CD14-positive monocyte (primary cell): ENCODE measurements around the gene RAD54L. TPM values are rescaled to one million over a fixed set of nuclear protein-coding genes. Genes with fewer than 3 reads are reported as not detected.

Experiments
- DNase-seq, 3 donors: peaks; one replicate each; pipeline ENCODE4 v3.0.0-alpha.2; 2011 to 2022
- H2AFZ ChIP-seq: 2 replicates; pipeline ENCODE4 v1.6.0; 2012; ENCODE audit warnings: mild to moderate bottlenecking, low read depth, low read length, inconsistent platforms; ENCODE audit not compliant: insufficient read depth, poor library complexity, severe bottlenecking
- H3K27ac ChIP-seq, 2 donors: 1 replicate in 1 of 2; 2 replicates in 1 of 2; pipeline ENCODE4 v1.5.1; 2012 to 2013; ENCODE audit warnings: low read length in 2 of 2, control low read depth in 1 of 2, inconsistent platforms in 1 of 2, low read depth in 1 of 2, mild to moderate bottlenecking in 1 of 2
- H3K27me3 ChIP-seq, 2 donors: one replicate each; pipeline versions ENCODE4 v1.6.0 to v1.6.1; 2011 to 2013; ENCODE audit warnings: low read length in 2 of 2; ENCODE audit not compliant: control insufficient read depth in 2 of 2, insufficient read depth in 2 of 2
- H3K36me3 ChIP-seq, 2 donors: replicated peaks in 1 of 2; 1 replicate in 1 of 2; 2 replicates in 1 of 2; pipeline versions ENCODE4 v1.5.1 to v1.6.1; 2012 to 2013; ENCODE audit warnings: low read length in 2 of 2, control low read depth in 1 of 2, inconsistent platforms in 1 of 2, mild to moderate bottlenecking in 1 of 2; ENCODE audit not compliant: insufficient read depth in 2 of 2, control insufficient read depth in 1 of 2
- H3K4me1 ChIP-seq, 2 donors: 1 replicate in 1 of 2; 2 replicates in 1 of 2; pipeline versions ENCODE4 v1.5.1 to v1.6.1; 2012 to 2013; ENCODE audit warnings: low read length in 2 of 2, control low read depth in 1 of 2, inconsistent platforms in 1 of 2, mild to moderate bottlenecking in 1 of 2, moderate library complexity in 1 of 2; ENCODE audit not compliant: insufficient read depth in 2 of 2, control insufficient read depth in 1 of 2
- H3K4me2 ChIP-seq: replicated peaks from 2 replicates; pipeline ENCODE3; 2012; ENCODE audit warnings: low read length, moderate library complexity, mild to moderate bottlenecking; ENCODE audit not compliant: poor library complexity, severe bottlenecking; ENCODE audit errors: extremely low read depth
- H3K4me3 ChIP-seq, 3 experiments: fragments of 200-600 bp in 1 of 3; sonication (generic) in 1 of 3; replicated peaks in 1 of 3; 1 replicate in 2 of 3; 2 replicates in 1 of 3; pipeline ENCODE4 v1.5.1; 2011 to 2013; ENCODE audit warnings: low read length in 3 of 3, mild to moderate bottlenecking in 3 of 3, control low read depth in 2 of 3, low read depth in 2 of 3, inconsistent platforms in 1 of 3, moderate library complexity in 1 of 3
- H3K79me2 ChIP-seq: 2 replicates; pipeline ENCODE4 v1.6.0; 2012; ENCODE audit warnings: mild to moderate bottlenecking, control low read depth, inconsistent platforms, low read length, moderate library complexity; ENCODE audit not compliant: insufficient read depth
- H3K9ac ChIP-seq: 2 replicates; pipeline ENCODE4 v1.6.0; 2017; ENCODE audit warnings: low read length, mild to moderate bottlenecking; ENCODE audit not compliant: insufficient read depth, poor library complexity, severe bottlenecking
- H3K9me3 ChIP-seq, 2 donors: replicated peaks in 1 of 2; 1 replicate in 1 of 2; 2 replicates in 1 of 2; pipeline versions ENCODE4 v1.5.1 to v1.6.1; 2012 to 2013; ENCODE audit warnings: low read length in 2 of 2, control low read depth in 1 of 2; ENCODE audit not compliant: control insufficient read depth in 1 of 2, insufficient read depth in 1 of 2
- H4K20me1 ChIP-seq: 2 replicates; pipeline ENCODE4 v1.6.0; 2012; ENCODE audit warnings: mild to moderate bottlenecking, low read length, control low read depth, moderate library complexity; ENCODE audit not compliant: insufficient read depth
- H3K27ac Mint-ChIP-seq, 7 donors: one replicate each; pipeline ENCODE4 v1.8.0; 2020; ENCODE audit warnings: mild to moderate bottlenecking in 7 of 7, mixed read lengths in 7 of 7, moderate library complexity in 6 of 7, inconsistent platforms in 2 of 7
- H3K27me3 Mint-ChIP-seq, 3 donors: one replicate each; pipeline ENCODE4 v1.8.0; 2021 to 2022; ENCODE audit warnings: low read depth in 3 of 3, mild to moderate bottlenecking in 3 of 3, mixed read lengths in 3 of 3, moderate library complexity in 3 of 3, inconsistent platforms in 1 of 3
- H3K36me3 Mint-ChIP-seq, 2 donors: one replicate each; pipeline ENCODE4 v1.8.0; 2020; ENCODE audit warnings: mixed read lengths in 2 of 2, inconsistent platforms in 1 of 2, mild to moderate bottlenecking in 1 of 2
- H3K4me1 Mint-ChIP-seq: one replicate; pipeline ENCODE4 v1.8.0; 2020; ENCODE audit warnings: mild to moderate bottlenecking, mixed read lengths
- H3K4me3 Mint-ChIP-seq, 2 donors: one replicate each; pipeline ENCODE4 v1.8.0; 2020; ENCODE audit warnings: mild to moderate bottlenecking in 2 of 2, mixed read lengths in 2 of 2, moderate library complexity in 1 of 2
- H3K9me3 Mint-ChIP-seq, 7 donors: one replicate each; pipeline ENCODE4 v1.8.0; 2020 to 2022; ENCODE audit warnings: mixed read lengths in 7 of 7, mild to moderate bottlenecking in 6 of 7, moderate library complexity in 6 of 7, inconsistent platforms in 2 of 7
- WGBS: methylation state at CpG from one replicate; pipeline ENCODE4 v1.1.5; 2013; ENCODE audit warnings: missing lambda C conversion rate; ENCODE audit not compliant: insufficient coverage; 5-methylcytosine and 5-hydroxymethylcytosine counted together
- intact Hi-C, 2 donors: fragments of 100-400 bp; cut with micrococcal nuclease; formaldehyde crosslinking; loops; one replicate each; pipeline versions ENCODE4 v1.15.0 to v1.15.1; 2023
- polyA minus RNA-seq: library from RNA; depleted of rRNA, polyadenylated mRNA; stranded (reverse); fragments of >200 nt; gene quantifications from 2 replicates; pipeline ENCODE4 v1.2.3, GENCODE V29; 2012
- polyA plus RNA-seq, 3 donors: library from polyadenylated mRNA; depleted of rRNA in 1 of 3; unstranded in 2 of 3; stranded (reverse) in 1 of 3; fragments of 300-500 nt in 2 of 3; fragments of >200 nt in 1 of 3; fragmentation: Illumina TruSeq in 2 of 3; gene quantifications; 1 replicate in 2 of 3; 2 replicates in 1 of 3; pipeline ENCODE4 v1.2.3, GENCODE V29; 2012 to 2021
- total RNA-seq, 12 experiments: library from RNA in 1 of 12; stranded (reverse) in 1 of 12; fragments of 120-200 nt in 1 of 12; gene quantifications; one replicate each; pipeline ENCODE4 v1.2.4 and lab custom pipeline; 2013 to 2026; ENCODE audit warnings: mixed read lengths in 6 of 12, inconsistent platforms in 1 of 12
- TF ChIP-seq, protein P1 (sequence below): fragments of 200-600 bp; IDR thresholded peaks from one replicate; pipeline ENCODE4 v1.8.0; 2022; ENCODE audit warnings: antibody characterized with exemption, mild to moderate bottlenecking

The RAD54L gene
- total RNA-seq (2013): 0.37 TPM
- polyA plus RNA-seq: under 1 TPM in 1 of 3 donors, not detected in 2; 0.13 TPM
- 0.88 TPM in 1 of 2 replicates, not detected in the other for polyA minus RNA-seq
- total RNA-seq (lab: John Stamatoyannopoulos, UW): 0 to 6.9 (median 0.45) reads per million in 11 experiments

DNA sequence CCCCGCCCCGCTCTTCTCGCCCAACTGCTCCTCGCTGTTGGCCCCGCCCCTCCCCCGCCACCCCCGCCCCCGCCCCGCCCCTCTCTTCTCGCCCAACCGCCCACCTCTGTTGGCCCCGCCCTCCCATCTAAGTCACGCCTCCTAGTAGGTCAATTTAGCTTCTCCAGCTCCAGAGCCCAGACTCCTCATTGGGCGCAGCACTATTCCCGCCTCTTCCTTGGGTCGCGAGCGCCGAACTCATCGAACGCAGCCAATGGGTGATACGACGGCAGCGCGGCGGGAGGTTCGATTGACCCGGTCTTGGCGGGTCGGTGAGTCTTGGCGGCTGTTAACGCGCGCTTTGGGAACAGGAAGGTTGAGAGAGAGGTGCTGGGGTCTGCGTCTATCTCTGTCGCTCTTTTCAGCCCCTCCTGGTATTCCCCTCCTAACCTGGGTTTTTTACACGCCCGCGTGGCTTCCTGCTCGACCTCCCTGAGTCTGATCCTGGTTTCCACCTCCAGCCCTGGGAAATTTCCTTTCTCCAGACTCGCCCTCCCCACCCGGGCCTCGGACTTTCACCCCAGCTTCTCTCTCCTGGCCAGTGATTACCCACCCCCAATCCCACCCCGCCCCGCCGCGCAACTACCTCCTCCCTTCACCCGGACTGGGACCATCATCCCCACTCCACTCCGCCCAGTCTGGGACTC lies at the start of gene RAD54L:
Gene RAD54L, plus strand, starts transcription at position 328 of the 686 bp plus-strand sequence. CDS start 643 bp downstream, outside the sequence.
- H3K27me3 Mint-ChIP-seq: peaks cover 0 to 3% (median 0%) of the 10 kb centered on the region in 3 donors
- Histone ChIP-seq H3K4me1 (peaks cover 19 to 20% of the 10 kb centered on the region in 2 donors), H3K79me2 (peaks cover 30% of the 10 kb centered on the region), H3K27ac (peak within 1 kb of the TSS; percentile 20 to 74), H4K20me1 (no peaks in the 10 kb centered on the region), H3K36me3 (peaks cover 4 to 17% of the 10 kb centered on the region in 2 donors), H2AFZ (peak within 1 kb of the TSS; percentile 96), H3K9me3 (no peaks in the 10 kb centered on the region), H3K27me3 (no peaks in the 10 kb centered on the region), H3K9ac (peak within 1 kb of the TSS; percentile 62), H3K4me2 (peak within 1 kb of the TSS; percentile 98), H3K4me3 (peak within 1 kb of the TSS; percentile 81 to 97 (median 89))
- H3K9me3 Mint-ChIP-seq: no peaks in the 10 kb centered on the region
- peak within 1 kb of the TSS; percentile 62 to 94 (median 87) for H3K27ac Mint-ChIP-seq
- intact Hi-C loops: loop anchor here (2.0 to 5.0 kb wide), 3 partner anchors 55 to 105 kb away; partner anchors contain the start of genes LRRC41 (in 2 of the 2) and UQCRH (in 2 of the 2)
- peak within 1 kb of the TSS; percentile 97 to 99 for H3K4me3 Mint-ChIP-seq
- H3K4me1 Mint-ChIP-seq: peaks cover 27% of the 10 kb centered on the region
- TF ChIP-seq, protein P1, sequence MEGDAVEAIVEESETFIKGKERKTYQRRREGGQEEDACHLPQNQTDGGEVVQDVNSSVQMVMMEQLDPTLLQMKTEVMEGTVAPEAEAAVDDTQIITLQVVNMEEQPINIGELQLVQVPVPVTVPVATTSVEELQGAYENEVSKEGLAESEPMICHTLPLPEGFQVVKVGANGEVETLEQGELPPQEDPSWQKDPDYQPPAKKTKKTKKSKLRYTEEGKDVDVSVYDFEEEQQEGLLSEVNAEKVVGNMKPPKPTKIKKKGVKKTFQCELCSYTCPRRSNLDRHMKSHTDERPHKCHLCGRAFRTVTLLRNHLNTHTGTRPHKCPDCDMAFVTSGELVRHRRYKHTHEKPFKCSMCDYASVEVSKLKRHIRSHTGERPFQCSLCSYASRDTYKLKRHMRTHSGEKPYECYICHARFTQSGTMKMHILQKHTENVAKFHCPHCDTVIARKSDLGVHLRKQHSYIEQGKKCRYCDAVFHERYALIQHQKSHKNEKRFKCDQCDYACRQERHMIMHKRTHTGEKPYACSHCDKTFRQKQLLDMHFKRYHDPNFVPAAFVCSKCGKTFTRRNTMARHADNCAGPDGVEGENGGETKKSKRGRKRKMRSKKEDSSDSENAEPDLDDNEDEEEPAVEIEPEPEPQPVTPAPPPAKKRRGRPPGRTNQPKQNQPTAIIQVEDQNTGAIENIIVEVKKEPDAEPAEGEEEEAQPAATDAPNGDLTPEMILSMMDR: no peak
- H3K36me3 Mint-ChIP-seq: peaks cover 9 to 21% of the 10 kb centered on the region in 2 donors
- DNase-seq: peak; percentile 96 to 98 (median 97)
- WGBS: 0% methylated on average over 22 of the region's 49 CpGs

GRCh38 chr1:46197964-46198811 lies 49.4 kb upstream of the RAD54L start, which contains the start of gene POMGNT1:
TSS of gene POMGNT1 (minus strand) at chr1:46198434. CDS start at chr1:46197821, 613 bp downstream.
- Mint-ChIP-seq H3K9me3 (no peaks in the 10 kb centered on the region), H3K4me1 (peaks cover 44% of the 10 kb centered on the region), H3K27ac (peak within 1 kb of the TSS in 6 of 7 donors; percentile 53 to 77 (median 64)), H3K36me3 (peaks cover 7 to 18% of the 10 kb centered on the region in 2 donors), H3K27me3 (peaks cover 5 to 12% (median 5%) of the 10 kb centered on the region in 3 donors), H3K4me3 (peak within 1 kb of the TSS; percentile 81 to 89)
- peak within 1 kb of the TSS; percentile 69 for H3K9ac ChIP-seq
- peak within 1 kb of the TSS; percentile 100 for H2AFZ ChIP-seq
- H3K27me3 ChIP-seq: peaks cover 0 to 5% of the 10 kb centered on the region in 2 donors
- H3K4me3 ChIP-seq: peak within 1 kb of the TSS; percentile 64 to 88 (median 66)
- under 1% methylated on average over 57 of the region's 67 CpGs for WGBS
- TF ChIP-seq, protein P1: no peak
- H3K9me3 ChIP-seq: no peaks in the 10 kb centered on the region
- peaks cover 5 to 10% of the 10 kb centered on the region in 2 donors for H3K36me3 ChIP-seq
- peak within 1 kb of the TSS in 1 of 2 donors; percentile 71 for H3K27ac ChIP-seq
- H3K4me1 ChIP-seq: peaks cover 31 to 39% of the 10 kb centered on the region in 2 donors
- H3K4me2 ChIP-seq: peak within 1 kb of the TSS; percentile 87
- no peaks in the 10 kb centered on the region for H3K79me2 ChIP-seq
- H4K20me1 ChIP-seq: no peaks in the 10 kb centered on the region
- peak; percentile 10 to 58 (median 55) for DNase-seq
- intact Hi-C loops: no loop called here
